H1 (cell line): Measurements from ENCODE around the gene P2RY14. TPM values are rescaled to one million over a fixed set of nuclear protein-coding genes. Genes with fewer than 3 reads are reported as not detected.

Experiments
- CHD7 ChIP-seq: fragments of 300-600 bp; sonication (generic); IDR thresholded peaks from 2 replicates; pipeline ENCODE4 v1.7.1; 2012; ENCODE audit warnings: low read length, moderate library complexity, mild to moderate bottlenecking, inconsistent platforms; ENCODE audit not compliant: insufficient replicate concordance
- CTBP2 ChIP-seq: IDR thresholded peaks from 2 replicates; pipeline ENCODE4 v1.7.0; 2011; ENCODE audit warnings: borderline replicate concordance, mild to moderate bottlenecking, moderate library complexity, mixed read lengths, low read length; ENCODE audit not compliant: insufficient read depth, insufficient read length
- MAFK ChIP-seq: IDR thresholded peaks from 2 replicates; pipeline ENCODE4 v1.6.1; 2012; ENCODE audit warnings: low read depth, mild to moderate bottlenecking, improper control_type of control experiment, low read length
- MAX ChIP-seq: IDR thresholded peaks from 2 replicates; pipeline ENCODE4 v1.6.1; 2012; ENCODE audit warnings: inconsistent platforms
- SRF ChIP-seq: IDR thresholded peaks from 2 replicates; pipeline ENCODE4 v1.6.1; 2011; ENCODE audit warnings: mild to moderate bottlenecking, low read depth, low read length, moderate library complexity
- TBP ChIP-seq: IDR thresholded peaks from 2 replicates; pipeline ENCODE4 v1.6.1; 2011; ENCODE audit warnings: low read depth, low read length, improper control_type of control experiment
- TEAD4 ChIP-seq: IDR thresholded peaks from 2 replicates; pipeline ENCODE4 v1.6.1; 2012; ENCODE audit warnings: low read depth, low read length, inconsistent platforms, mixed read lengths
- polyA plus RNA-seq, 7 experiments: library from polyadenylated mRNA; depleted of rRNA in 3 of 7; stranded (reverse) in 5 of 7; unstranded in 2 of 7; fragments of >200 nt in 5 of 7; fragments of 200-250 nt in 2 of 7; gene quantifications; 1 replicate in 5 of 7; 2 replicates in 1 of 7; 4 replicates in 1 of 7; pipeline versions ENCODE4 v1.2.1 to v1.2.3, GENCODE V29; 2011 to 2013; ENCODE audit warnings: missing spikeins in 2 of 7, mixed read lengths in 2 of 7
- total RNA-seq: library from RNA; stranded (reverse); fragmentation: NEBNext Ultra II Directional; extraction: Animal tissue kit (Norgen Biotek cat#: 25700); gene quantifications from 2 replicates; pipeline ENCODE4 v1.2.1, GENCODE V29; 2021

Gene P2RY14
- total and polyA plus RNA-seq, 2 of the 8 experiments (the other 6 are each of a cell fraction or from before 2014, with no cell fraction given), result not detected

- TF ChIP-seq SRF (no peak), TEAD4 (no peak), TBP (no peak), MAX (no peak), CHD7 (no peak), CTBP2 (no peak), MAFK (no peak)
Measured at GRCh38 chr3:151268267-151269235, 9.8 kb downstream of the P2RY14 start (continued).
